GM12874 (cell line): ENCODE results near the gene FTH1.

ENCODE experiments used
- CTCF ChIP-seq: IDR thresholded peaks from 2 replicates; pipeline ENCODE4 v1.5.1; 2011; ENCODE audit warnings: low read depth, mild to moderate bottlenecking, control low read depth, low read length, moderate library complexity; ENCODE audit not compliant: insufficient read depth

Gene FTH1

GRCh38 chr11:61918251-61918937 is 49.0 kb downstream of the FTH1 start:
- no peak for TF ChIP-seq CTCF

GRCh38 chr11:61917334-61918109 is 49.9 kb downstream of the FTH1 start, which contains the start of gene RAB3IL1:
Gene RAB3IL1 (minus strand): TSS chr11:61917566. CDS start chr11:61917367, 199 bp downstream.
- TF ChIP-seq CTCF: no peak

- no peak for TF ChIP-seq CTCF
Measured at GRCh38 chr11:61916737-61917333, 50.6 kb downstream of the FTH1 start.

GRCh38 chr11:61914471-61915171 is 52.8 kb downstream of the FTH1 start:
- no peak for TF ChIP-seq CTCF
